K562 (cell line): Measurements from ENCODE around the gene TTLL10. TPM values are rescaled to one million over a fixed set of nuclear protein-coding genes. Genes with fewer than 3 reads are reported as not detected.

ENCODE experiments used
- E2F5 ChIP-seq: sonication (generic); formaldehyde crosslinking; IDR thresholded peaks from 2 replicates; pipeline ENCODE4 v1.8.0; 2022; ENCODE audit warnings: mild to moderate bottlenecking, missing genetic modification reagents
- E2F6 ChIP-seq, 2 experiments: IDR thresholded peaks; 2 replicates each; pipeline ENCODE4 v1.6.1; 2011; ENCODE audit warnings: borderline replicate concordance in 1 of 2, control low read depth in 1 of 2, low read depth in 1 of 2, low read length in 1 of 2, mild to moderate bottlenecking in 1 of 2, mixed read lengths in 1 of 2, moderate library complexity in 1 of 2; ENCODE audit not compliant: insufficient read depth in 1 of 2, insufficient read length in 1 of 2, poor library complexity in 1 of 2, severe bottlenecking in 1 of 2; ENCODE audit errors: extremely low read depth in 1 of 2
- HDGF ChIP-seq: fragments of 450-650 bp; IDR thresholded peaks from 2 replicates; pipeline ENCODE4 v1.6.1; 2016
- MGA ChIP-seq: fragments of 450-650 bp; IDR thresholded peaks from 2 replicates; pipeline ENCODE4 v1.6.1; 2016; ENCODE audit warnings: mild to moderate bottlenecking, moderate library complexity
- POLR2B ChIP-seq: fragments of 450-650 bp; IDR thresholded peaks from 2 replicates; pipeline ENCODE4 v1.6.1; 2018; ENCODE audit warnings: low read depth; ENCODE audit not compliant: partially characterized antibody
- PREB ChIP-seq: sonication (generic); formaldehyde crosslinking; IDR thresholded peaks from 2 replicates; pipeline ENCODE4 v1.8.1; 2023; ENCODE audit warnings: mild to moderate bottlenecking, missing genetic modification reagents
- RBFOX2 ChIP-seq: fragments of 200-400 bp; formaldehyde crosslinking; IDR thresholded peaks from 2 replicates; pipeline ENCODE4 v1.6.1; 2017; ENCODE audit warnings: low read depth, mild to moderate bottlenecking, low read length, moderate library complexity
- SMC3 ChIP-seq: conservative IDR thresholded peaks from 2 replicates; pipeline ENCODE4 v1.6.1; 2011; ENCODE audit warnings: low read depth, low read length, improper control_type of control experiment; ENCODE audit not compliant: insufficient read depth
- U2AF2 ChIP-seq: fragments of 200-400 bp; formaldehyde crosslinking; optimal IDR thresholded peaks from 2 replicates; pipeline ENCODE3; 2017; ENCODE audit warnings: low read depth, mild to moderate bottlenecking, low read length
- ZNF3 ChIP-seq: fragments of 250-450 bp; sonication (Bioruptor Pico); IDR thresholded peaks from 2 replicates; pipeline ENCODE4 v1.5.0; 2021; ENCODE audit warnings: mild to moderate bottlenecking, moderate library complexity
- polyA plus RNA-seq, 8 experiments: library from polyadenylated mRNA; depleted of rRNA in 4 of 8; stranded (reverse) in 5 of 8; unstranded in 3 of 8; fragments of >200 nt; fragmentation: Nextera tagmentation in 2 of 8; fragmentation: Illumina TruSeq in 1 of 8; extraction: Ambion mirVana in 2 of 8; extraction: Trizol in 1 of 8; gene quantifications; 2 replicates each; pipeline versions ENCODE4 v1.2.1 to v1.2.3, GENCODE V29; 2011 to 2014; ENCODE audit warnings: inconsistent platforms in 1 of 8, missing spikeins in 1 of 8
- total RNA-seq, 7 experiments: library from RNA; depleted of rRNA in 6 of 7; stranded (reverse); fragments of >200 nt in 6 of 7; fragmentation: Illumina TruSeq in 2 of 7; extraction: Trizol in 2 of 7; gene quantifications; 2 replicates each; pipeline versions ENCODE4 v1.2.1 to v1.2.3, GENCODE V29; 2011 to 2021; ENCODE audit warnings: low replicate concordance in 1 of 7

Gene TTLL10
- total and polyA plus RNA-seq, 9 of the 15 experiments (the other 6 are each of a cell fraction or from before 2014, with no cell fraction given), result not detected

- peak in 1 of 2 experiments; percentile 75 for TF ChIP-seq E2F6 (IDR thresholded peaks at IDR 0.05; ENCODE audit: borderline replicate concordance in 1 of 2, extremely low read depth in 1 of 2, insufficient read depth in 1 of 2, insufficient read length in 1 of 2, low read depth in 1 of 2, low read length in 1 of 2, poor library complexity in 1 of 2, severe bottlenecking in 1 of 2)
- TF ChIP-seq HDGF, result no peak
- TF ChIP-seq MGA, result 0 out of 2 replicates have a peak, but pooled peaks have one; percentile 18
- 0 out of 2 replicates have a peak, but pooled peaks have one; percentile 22 for TF ChIP-seq RBFOX2
- no peak for TF ChIP-seq SMC3
- TF ChIP-seq E2F5 (CRISPR knock-in tag), result no peak
- TF ChIP-seq PREB (CRISPR knock-in tag), result no peak
- no peak for TF ChIP-seq POLR2B
- TF ChIP-seq ZNF3, result no peak
- no peak for TF ChIP-seq U2AF2
Observed at GRCh38 chr1:1142844-1143243, 30.8 kb upstream of the TTLL10 start (continued).
